OCI-LY3 (cell line): Measurements from ENCODE around the gene LYST.
"Not testable (repeated sequence)": the region's sequence is repeated elsewhere in the genome, so short reads cannot be mapped to it uniquely, and the experiment has no call there.

ENCODE experiments used
- EZH2phosphoT487 ChIP-seq: fragments of 200-600 bp; shearing (Covaris generic); IDR thresholded peaks from 2 replicates; pipeline ENCODE4 v1.6.1; 2018; ENCODE audit warnings: antibody characterized with exemption, mixed run types, low read depth
- TF ChIP-seq, protein P1 (sequence below): fragments of 200-600, 300-600 bp; sonication (generic); IDR thresholded peaks from 2 replicates; pipeline ENCODE4 v1.5.1; 2014; ENCODE audit warnings: antibody characterized with exemption, low read length, low read depth

DNA sequence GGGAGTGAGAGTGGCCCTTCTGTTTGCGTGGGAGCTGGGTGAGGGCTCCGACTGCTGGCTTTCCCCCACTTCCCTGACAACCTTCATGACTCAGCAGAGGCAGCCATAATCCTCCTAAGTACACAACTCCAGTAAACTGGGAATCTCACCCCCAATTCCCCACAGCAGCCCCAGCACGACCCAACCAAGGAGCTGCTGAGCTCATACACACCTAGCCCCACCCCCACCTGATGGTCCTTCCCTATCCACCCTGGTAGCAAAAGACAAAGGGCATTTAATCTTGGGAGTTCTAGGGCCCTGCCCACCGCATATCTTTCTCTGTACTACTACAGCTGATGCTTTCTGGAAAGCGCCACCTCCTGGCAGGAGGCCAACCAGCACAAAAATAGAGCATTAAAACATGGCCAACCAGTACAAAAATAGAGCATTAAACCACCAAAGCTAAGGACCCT lies 21.0 kb downstream of the LYST start:
- TF ChIP-seq, protein P1, sequence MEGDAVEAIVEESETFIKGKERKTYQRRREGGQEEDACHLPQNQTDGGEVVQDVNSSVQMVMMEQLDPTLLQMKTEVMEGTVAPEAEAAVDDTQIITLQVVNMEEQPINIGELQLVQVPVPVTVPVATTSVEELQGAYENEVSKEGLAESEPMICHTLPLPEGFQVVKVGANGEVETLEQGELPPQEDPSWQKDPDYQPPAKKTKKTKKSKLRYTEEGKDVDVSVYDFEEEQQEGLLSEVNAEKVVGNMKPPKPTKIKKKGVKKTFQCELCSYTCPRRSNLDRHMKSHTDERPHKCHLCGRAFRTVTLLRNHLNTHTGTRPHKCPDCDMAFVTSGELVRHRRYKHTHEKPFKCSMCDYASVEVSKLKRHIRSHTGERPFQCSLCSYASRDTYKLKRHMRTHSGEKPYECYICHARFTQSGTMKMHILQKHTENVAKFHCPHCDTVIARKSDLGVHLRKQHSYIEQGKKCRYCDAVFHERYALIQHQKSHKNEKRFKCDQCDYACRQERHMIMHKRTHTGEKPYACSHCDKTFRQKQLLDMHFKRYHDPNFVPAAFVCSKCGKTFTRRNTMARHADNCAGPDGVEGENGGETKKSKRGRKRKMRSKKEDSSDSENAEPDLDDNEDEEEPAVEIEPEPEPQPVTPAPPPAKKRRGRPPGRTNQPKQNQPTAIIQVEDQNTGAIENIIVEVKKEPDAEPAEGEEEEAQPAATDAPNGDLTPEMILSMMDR, result peak; percentile 54
- not testable (repeated sequence) for TF ChIP-seq EZH2phosphoT487
